GF-D8 (cell line): ENCODE data around the gene NSD2.

ENCODE experiments used
- DNase-seq: peaks from one replicate; lab custom pipeline; 2025; lab: John Stamatoyannopoulos, UW

NSD2 gene

DNA sequence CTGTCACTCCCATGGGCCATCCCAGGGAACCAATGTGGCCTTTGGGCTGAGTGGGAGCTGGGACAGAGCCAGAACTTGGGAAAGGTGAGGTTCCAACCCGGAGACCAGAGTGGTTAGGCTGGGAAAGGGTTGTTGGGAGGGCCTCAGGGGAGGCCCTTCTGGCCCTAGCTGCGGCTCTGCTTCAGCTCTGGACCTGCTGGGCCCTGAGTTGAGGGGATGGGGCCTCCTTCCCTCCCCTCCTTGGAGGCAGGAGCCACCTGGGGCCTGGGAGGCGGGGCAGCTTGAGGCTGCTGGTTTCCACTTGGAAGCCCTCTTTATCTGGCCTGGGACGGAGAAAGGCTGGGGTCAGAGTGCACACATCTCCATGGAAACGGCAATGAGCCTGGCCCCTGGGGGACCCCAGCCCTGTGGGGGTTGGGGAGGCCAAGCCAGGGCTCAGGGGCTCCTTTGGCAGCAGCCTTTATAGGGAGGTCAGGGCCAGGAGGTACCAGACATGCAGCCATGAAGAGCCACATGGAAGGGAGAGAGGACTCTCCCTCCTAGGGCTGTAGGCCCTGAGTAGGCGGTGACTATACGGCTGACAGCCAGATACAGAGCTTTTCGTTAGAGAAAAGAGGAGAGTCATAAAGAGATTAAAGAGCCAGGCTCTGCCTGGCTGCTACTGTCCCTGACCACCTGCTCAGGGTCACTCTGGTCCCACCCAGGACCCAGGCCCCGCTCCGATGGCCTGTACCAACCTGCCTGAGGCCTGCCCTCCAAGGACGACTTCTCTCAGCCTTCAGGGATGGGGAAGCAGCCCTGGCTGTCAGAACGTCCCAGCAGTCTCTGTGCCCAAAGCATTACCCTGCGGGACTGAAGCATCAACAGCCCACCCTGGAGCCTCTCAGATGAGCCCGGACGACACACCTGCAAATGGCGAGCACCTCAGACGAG, 6.9 kb upstream of the NSD2 start:
- DNase-seq, result no peak

DNA sequence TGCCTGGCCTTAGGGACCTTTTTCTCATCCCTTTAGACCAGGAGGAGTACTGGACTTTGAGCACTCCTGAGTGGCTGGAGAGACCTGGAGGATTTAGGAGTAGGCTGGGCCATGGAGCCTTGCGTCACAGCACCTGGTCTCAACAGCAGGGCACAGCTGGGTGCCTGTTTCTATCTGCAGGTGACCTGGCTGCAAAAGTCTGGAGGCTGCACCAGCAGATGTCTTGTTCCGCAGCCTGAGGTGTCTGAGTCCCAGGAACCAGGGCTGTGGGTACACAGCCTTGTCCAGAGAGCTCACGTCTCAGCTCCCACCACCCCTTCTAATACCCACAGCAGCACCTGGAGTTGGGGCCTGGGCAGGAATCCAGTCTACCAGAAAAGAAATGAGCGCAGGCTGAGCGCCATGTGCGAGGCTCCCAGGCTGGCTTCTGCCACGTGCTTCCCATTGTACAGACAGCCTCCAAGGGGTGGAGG, 5.0 kb upstream of the NSD2 start:
- no peak for DNase-seq

DNA sequence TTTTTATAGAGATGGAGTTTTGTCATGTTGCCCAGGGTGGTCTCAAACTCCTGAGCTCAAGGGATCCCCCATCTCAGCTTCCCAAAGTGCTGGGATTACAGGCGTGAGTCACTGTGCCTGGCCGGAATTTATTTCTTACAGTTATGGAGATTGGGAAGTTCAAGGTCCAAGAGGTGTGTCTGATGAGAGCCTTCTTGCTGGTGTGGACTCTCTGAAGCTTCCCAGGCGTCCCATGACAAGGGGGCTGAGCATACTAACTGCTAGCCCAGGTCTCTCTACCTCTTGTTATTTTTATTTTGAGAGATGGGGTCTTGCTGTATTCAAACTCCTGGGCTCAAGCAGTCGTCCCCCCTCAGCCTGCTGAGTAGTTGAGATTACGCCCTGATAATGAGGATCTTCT, 2.9 kb upstream of the NSD2 start:
- DNase-seq, result no peak

DNA sequence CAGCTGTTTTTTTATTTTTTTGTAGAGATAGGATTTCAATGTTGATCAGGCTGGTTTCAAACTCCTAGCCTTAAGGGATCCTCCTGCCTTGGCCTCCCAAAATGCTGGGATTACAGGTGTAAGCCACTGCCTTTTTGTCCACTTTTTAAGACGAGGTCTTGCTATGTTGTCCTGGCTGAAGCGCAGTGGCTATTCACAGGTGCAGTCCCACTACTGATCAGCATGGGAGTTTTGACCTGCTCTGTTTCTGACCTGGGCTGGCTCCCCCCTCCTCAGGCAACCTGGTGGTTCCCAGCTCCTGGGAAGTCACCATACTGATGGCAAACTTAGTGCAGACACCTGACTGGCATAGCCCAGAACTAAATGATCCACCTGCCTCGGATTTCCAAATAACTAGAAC, 2.3 kb upstream of the NSD2 start:
- no peak for DNase-seq

DNA sequence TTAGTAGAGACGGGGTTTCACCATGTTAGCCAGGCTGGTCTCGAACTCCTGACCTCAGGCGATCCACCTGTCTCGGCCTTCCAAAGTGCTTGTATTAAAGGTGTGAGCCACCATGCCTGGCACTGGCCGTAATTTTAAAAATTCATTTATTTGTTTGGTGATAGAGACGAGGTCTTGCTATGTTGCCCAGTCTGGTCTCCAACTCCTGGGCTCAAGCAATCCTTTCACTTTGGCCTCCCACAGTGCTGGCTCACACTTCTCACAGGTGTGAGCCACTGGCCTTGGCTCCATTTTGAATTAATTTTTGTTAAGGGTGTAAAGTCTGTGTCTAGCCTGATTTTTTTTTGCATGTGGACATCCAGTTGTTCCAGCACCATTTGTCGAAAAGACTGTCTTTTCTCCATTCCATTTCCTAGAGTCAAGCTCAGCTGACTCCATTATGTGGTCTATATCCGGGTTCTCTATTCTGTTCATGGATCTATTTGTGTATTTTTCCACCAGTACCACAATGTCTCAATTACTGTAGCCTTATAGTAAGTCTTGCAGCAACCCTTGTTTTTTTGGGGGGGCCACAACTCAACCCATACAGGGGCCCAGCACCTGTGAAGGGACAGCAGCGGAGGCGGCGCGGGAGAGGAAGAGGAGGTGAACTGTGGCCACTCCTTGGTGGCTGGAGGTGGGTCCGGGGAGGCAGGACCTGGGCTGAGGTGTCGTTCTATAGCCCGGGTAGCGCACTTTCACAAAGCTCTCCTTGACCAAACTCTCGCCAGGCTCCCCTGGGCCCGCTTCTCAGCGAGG, 1.5 kb upstream of the NSD2 start:
- no peak for DNase-seq

DNA sequence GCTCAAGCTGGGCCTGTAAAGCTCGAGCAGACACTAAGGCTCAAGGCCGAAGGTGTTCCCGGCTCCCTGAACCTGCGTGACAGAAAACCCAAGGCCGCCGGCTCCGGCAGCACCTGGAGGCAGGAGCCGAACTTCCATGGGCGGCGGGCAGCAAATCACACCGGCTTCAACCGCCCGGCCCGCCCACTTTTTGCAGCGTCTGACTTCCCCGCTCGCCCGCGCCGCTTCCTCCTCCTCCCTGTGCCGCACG, 940 bp upstream of the NSD2 start:
- DNase-seq, result peak; percentile 31

DNA sequence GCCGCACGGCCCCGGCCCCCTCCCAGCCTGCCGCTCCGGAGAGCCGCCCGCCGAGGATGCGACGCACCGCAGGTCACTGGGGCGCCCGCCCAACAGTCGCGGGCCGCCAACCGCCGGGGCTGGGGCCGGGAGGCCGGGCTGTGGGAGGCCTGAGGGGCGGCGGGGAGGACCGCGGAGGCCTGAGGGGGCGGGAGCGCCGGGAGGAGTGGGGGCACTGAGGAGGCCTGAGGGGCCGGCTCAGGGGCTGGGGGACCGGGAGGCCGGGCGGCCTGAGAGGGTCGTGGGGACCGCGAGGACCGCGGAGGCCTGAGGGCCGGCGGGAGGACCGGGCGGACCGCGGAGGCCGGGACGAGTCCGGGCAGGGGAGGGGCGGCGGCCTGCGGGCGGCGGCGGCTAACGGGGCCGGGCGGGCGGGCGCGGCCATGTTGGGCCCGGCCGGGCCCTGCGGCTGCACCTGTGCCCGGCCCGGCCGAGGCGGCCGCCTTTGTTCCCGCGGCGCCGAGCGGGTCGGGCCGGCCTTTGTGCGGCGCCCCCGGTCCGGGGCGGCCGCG, 353 bp downstream of the NSD2 start:
- DNase-seq, result no peak

DNA sequence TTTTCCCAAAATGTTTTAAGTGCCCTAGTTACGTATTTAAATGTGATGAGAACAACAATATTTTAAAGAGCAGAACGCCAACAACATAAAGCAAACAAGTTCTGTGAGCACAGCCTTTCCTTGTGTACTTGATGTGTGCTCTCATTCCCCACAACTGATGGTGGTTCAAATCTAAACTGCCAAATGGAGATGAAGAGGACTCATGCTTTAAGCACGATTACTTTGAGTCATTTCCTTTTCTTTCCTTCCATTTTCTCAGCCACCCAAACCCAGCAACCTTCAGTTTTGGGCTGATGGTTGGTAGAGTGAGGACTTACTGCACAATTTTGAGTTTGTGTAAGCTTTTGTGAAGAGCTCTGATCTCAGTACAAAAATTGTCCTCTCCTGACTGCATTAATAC, 1.7 kb downstream of the NSD2 start:
- DNase-seq, result no peak

DNA sequence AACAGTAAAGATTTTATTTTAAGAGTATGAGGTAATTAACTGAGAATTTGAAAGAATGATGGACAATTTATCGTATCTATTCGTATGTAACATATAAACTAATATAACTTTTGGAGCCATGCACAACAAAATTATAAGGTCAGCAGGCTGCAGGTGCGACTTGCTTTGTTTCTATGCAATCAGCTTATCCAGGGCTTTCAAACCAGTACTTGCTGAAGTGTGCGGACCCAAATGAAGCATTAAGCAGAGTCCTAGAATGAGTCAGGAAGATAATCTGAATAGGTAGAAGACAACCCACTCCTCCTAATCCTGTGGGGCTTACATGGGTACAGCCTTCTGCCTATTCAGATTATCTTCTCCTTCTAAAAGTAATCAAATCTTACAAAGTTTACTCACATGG, 2.1 kb downstream of the NSD2 start:
- DNase-seq, result no peak

DNA sequence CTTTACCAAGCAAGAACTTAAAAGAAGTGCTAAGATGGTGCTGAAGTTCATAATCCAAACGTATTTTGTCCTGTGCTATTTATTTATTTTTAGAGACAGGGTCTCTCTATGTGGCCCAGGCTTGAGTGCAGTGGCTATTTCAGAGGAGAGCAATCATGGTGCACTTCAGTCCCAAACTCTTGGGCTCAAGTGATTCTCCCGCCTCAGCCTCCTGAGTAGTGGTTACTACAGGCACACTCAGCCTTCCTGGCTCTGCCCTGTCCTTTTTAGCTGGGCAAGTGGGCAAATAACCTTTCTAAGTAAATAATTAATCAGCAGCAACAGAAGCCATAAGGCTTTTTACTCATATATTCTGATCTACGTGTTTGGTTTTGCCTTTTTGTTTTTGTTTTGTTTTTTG, 2.6 kb downstream of the NSD2 start:
- no peak for DNase-seq

DNA sequence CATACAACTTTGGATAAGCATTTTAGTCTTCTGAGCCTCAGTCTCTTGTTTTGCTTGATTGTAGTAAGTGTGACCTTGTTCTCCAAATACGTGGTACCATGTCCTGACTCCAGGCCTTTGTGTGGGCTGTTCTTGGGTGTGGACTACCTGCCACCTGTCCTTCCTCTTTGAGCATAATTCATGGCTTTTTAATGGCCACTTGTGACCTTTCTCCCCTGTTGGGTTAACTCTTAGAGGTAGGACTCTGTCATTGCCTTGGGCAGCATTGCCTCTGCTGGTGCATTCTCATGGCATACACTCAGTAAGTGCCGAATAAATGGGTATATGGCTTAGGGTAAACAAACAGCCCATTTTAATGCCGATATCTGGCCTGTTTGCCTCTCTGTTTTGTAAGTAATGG, 3.0 kb downstream of the NSD2 start:
- no peak for DNase-seq

DNA sequence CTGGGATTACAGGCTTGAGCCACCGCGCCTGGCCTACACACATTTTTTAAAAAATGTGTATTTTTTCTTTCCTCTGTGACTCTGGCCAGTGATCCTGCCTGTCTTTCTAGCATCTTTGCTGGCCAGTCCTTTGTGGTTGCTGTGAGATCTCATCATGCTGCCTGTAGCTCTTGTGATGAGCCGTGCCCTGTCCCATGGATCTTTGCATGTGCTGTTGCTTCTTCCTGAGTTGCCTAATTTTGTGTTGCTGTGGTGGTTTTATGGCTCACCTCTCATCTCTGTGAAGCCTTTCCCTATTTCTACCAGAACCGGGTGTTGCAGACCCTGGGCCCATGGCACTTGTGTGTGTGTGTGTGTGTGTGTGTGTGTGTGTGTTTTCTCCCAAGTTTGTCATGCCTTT, 8.3 kb downstream of the NSD2 start:
- DNase-seq, result peak; percentile 25

DNA sequence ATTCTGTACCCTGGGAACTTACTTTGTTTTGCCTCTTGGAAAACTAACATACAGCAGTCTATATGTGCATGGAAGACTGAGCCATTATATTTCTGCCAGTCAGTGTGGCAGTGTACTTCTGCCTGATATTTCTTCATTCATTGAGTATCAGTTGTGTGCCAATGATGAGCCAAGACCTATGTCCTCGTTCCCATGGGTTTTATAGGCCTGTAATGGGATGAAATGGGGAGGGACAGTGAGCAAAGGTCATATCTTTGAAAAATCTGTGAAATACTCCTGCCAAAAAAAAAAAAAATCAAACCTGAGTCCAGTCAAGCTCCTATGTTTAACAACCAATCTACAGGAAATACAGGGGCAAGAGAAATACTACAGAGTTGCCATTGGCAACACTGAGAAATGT, 9.1 kb downstream of the NSD2 start:
- no peak for DNase-seq

DNA sequence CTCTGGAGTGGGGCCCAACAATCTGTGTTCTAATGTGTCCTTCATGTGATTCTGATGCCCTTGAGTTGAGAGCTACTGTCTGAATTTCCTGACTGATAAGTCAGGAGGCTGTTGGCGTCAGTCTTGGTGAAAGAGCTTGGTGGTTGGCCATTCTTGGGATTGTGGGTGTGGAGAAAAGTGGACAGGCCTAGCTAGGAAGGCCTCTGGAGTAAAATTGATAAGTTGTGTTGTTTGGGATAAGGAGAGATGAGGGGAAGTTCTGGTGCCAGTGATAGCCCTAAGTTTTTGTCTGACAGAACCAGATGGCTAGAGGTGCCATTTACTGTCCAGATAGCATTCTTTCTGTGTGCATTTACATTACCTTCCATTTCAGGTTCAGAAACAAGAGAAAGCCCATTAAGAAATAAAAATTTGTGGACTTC, 11.7 kb downstream of the NSD2 start:
- no peak for DNase-seq

DNA sequence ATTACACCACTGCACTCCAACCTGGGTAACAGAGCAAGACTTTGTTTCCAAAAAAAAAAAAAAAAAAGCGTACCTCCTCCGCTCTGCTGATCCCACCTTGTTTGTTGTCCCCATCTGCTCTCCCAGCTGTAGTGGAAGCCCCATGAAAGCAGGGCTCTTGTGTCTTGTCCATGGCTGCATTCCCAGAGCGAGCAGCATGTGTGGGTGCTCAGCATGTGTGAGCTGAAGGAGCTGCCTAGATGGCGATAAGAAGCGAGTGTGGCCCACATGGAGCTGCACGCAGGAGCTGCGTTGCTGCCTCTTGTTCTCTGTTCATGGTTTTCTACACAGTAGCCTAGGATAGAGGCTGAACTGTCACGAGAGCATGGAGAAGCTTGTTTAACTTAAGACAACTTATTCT, 12.4 kb downstream of the NSD2 start:
- DNase-seq, result no peak

DNA sequence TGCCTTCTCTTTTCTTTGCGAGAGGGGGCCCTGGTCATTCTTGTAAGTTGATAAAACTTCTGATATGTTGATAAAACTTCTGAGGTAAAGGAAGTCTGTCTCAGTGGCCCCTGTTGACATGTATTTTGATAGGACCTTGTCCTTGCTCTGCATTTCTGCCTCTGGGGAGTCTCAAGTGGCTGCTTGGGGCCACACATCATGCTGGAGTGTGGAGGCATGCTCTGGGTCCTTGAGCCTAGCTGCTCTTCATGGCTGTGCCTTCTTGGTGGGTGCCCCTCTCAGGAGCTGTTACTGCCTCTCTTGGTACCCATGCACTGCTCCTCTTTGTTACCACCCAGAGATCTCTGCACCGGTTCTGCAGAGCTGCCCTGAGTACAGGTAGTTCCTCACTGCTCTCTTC, 14.2 kb downstream of the NSD2 start:
- no peak for DNase-seq

DNA sequence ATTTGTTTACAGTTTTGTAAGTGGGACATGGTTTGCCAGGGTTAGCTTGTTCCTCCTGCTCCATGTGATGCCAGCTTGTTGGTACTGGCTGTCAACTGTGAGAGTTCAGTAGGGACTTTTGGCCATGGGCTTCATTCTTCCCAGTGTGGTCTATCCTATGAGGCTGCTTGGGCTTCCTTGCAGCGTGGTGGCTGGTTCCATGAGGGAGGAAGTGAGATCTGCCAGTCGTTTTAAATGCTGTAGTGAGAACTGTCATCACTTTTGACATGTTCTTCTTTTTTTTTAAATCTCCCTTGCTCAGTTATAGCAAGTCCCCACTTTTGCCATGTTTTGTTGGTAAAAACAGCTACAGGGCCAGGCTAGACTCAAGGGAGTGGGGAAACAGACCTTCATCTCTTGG, 15.9 kb downstream of the NSD2 start:
- DNase-seq, result no peak

DNA sequence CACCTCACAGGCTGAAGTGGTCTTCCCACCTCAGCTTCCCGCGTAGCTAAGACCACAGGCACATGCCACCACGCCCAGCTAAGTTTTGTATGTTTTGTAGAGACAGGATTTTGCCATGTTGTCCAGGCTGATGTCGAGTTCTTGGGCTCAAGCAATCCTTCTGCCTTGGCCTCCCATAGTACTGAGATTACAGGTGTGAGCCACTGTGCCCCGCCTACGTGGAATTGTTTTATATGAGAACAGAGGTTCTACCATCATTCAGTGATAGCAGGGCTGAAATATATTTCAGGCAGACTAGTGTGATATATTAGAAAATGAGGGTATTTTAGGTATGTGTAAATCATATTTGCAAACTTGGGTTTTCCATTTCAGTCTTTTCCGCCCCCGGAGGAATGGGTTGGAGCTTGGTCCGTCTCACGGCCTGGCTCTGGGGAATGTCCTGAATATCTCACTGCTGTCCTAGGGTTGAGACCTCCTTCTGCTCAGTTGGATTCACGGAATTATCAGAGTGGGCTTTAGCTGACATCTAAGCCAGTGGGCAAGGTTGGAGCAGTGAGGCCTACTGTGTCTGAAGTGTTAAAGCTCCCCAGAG, 19.9 kb downstream of the NSD2 start:
- no peak for DNase-seq

DNA sequence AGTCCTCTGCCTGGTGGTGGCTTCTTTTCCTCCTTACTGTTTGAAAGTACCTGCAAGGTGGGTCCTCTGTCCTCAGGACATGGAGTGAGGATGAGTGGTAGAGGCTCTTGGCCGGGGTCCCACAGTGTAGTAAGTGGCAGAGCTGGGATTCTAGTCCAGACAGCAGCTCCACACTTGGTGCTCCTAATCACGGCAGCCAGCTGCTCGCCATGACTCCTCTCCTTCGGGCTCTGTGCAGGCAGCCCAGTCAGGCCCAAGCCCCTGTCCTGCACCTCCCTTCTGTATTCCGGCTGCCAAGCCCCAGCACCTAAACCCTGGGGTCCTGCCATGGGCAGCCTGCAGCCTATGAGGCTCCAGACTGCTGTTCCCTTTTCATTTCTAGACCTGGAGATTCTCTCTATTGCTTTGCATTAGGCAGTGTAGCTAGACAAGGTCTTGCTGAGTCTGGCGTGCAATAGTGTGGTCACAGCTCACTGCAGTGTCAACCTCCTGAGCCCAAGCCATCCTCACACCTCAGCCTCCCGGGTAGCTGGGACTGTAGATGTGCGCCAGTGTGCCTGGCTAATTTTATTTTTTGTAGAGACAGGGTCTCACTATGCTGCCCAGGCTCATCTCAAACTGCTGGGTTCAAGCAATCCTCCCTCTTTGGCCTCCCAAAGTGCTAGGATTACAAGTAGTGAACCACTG, 24.9 kb downstream of the NSD2 start:
- no peak for DNase-seq

DNA sequence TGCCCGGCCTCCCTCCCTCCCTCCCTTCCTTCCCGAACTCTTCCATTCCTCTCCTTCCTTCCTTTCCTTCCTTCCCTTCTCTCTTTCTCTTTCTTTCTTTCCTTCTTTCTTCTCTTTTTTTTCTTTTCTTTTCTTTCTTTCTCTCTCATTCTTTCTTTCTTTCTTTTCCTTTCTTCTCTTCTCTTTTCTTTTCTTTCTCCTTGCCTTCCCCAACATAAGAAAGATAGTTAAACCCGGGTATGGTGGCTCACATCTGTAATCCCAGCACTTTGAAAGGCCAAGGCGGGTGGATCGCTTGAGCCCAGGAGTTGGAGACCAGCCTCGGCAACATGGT, 25.4 kb downstream of the NSD2 start:
- DNase-seq, result no peak

DNA sequence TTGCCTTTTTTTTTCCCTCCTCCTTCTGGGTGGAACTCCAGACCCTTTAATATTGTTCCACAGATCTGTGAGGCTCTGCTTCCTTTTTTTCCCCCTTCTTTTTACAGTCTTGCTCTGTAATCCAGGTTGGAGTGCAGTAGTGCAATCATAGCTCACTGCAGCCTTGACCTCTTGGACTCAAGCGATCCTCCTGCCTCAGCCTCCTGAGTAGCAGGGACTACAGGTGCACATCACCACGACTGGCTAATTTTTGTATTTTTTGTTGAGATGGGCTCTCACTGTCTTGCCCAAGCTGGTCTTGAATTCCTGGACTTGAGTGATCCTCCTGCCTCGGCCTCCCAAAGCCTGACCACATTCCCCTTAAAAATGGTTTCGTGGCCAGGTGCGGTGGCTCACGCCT, 26.8 kb downstream of the NSD2 start:
- no peak for DNase-seq

DNA sequence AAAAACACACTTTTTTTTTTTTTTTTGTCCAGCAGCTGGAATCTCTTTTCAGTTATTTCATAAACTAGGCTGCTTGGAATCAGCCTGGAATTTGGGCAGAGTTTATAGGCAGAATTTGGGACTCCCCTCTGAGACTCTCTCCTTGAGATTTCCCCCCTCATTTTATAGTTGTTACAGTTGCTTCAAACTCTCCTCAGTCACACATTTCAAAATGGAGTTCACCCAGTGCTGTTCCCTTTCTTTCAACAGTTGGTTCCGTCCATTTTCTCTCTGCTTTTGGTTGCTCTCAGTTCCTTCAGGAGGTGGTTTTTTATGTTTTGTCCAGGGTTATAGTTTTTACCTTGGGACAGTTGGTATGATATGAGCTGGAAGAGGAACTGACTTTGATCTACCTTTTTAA, 27.5 kb downstream of the NSD2 start:
- DNase-seq, result no peak
